GM19023 (cell line): ENCODE results near the gene PIK3R6.
"Not testable (repeated sequence)": the region's sequence is repeated elsewhere in the genome, so short reads cannot be mapped to it uniquely, and the experiment has no call there.

Experiments
- ATAC-seq: cut with Tn5 transposase; IDR thresholded peaks from one replicate; pipeline ENCODE4 v1.9.1; 2021; ENCODE audit warnings: mild to moderate bottlenecking, moderate library complexity; ENCODE audit not compliant: unreplicated experiment

The PIK3R6 gene

DNA sequence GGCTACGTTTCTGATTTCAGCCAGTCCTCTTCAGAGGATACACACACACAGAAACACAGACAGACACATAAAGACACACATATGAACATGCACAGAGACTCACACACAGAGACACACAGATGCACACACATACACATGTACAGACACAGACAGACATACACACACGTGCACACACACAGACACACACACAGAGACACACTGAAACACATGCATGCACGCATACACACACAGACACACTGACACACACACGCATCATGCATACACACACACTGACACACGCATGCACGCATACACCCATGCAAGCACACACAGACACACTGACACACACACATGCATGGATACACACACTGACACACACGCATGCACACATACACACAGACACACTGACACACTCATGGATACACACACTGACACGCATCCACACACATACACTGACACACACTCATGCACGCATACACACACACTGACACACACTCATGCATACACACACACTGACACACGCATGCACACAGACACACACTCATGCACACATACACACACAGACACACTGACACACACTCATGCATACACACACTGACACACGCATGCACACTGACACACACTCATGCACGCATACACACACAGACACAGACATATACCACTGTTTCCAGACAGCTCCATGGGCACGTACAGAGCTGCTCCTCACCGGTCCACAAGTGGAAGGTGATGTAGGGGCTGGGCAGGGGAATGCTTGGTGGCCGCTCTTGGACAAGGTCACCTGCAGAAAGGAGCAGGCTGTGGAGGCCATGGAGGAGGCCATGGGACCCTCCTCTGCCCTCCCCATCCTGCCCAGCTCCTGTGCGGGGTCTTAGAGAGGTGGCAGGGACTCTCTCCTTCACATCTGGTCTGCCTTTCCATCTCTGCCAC is 38.2 kb downstream of the PIK3R6 start:
- ATAC-seq, result no peak

GRCh38 chr17:8828517-8828875 is 39.0 kb downstream of the PIK3R6 start:
- ATAC-seq, result no peak

- no peak for ATAC-seq
These were observed 40.6 kb downstream of the PIK3R6 start for GRCh38 chr17:8826808-8827435.

- ATAC-seq, result no peak
These were observed 41.7 kb downstream of the PIK3R6 start for GRCh38 chr17:8825802-8826201.

GRCh38 chr17:8823279-8823678 is 44.2 kb downstream of the PIK3R6 start:
- no peak for ATAC-seq

DNA sequence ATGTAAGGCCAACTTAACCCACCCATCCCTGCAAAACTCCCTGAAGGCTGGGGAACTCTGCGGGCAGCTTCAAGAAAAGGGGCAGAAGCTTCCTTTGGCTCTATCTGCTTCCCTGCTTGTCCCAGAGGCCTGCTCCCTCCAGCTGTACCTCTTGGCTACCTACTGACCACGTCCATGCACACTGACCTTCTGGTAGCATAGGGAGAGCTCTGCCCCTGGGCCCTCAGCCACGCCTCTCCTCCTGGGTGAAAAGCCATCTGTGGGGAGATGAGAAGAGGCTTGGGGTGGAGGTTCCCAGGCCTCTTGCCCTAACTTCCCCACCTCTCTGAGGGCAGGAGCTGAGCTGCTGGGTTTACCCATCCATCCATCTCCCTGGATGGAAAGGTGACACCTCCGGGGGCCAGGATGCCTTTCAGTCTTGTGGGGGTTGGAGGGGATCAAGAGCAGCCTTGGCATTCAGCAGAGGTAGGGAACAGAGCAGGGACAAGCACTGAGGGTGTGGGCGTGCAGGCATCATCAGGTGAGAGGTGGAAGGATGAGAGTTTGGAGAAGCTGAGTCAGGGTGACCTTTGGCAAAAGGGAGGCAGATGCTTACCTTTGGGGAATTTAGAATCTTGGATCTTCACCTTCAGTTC is 45.0 kb downstream of the PIK3R6 start:
- ATAC-seq, result no peak

GRCh38 chr17:8821446-8822105 is 45.9 kb downstream of the PIK3R6 start:
- ATAC-seq, result no peak

GRCh38 chr17:8820311-8821010 is 47.0 kb downstream of the PIK3R6 start:
- ATAC-seq, result no peak

DNA sequence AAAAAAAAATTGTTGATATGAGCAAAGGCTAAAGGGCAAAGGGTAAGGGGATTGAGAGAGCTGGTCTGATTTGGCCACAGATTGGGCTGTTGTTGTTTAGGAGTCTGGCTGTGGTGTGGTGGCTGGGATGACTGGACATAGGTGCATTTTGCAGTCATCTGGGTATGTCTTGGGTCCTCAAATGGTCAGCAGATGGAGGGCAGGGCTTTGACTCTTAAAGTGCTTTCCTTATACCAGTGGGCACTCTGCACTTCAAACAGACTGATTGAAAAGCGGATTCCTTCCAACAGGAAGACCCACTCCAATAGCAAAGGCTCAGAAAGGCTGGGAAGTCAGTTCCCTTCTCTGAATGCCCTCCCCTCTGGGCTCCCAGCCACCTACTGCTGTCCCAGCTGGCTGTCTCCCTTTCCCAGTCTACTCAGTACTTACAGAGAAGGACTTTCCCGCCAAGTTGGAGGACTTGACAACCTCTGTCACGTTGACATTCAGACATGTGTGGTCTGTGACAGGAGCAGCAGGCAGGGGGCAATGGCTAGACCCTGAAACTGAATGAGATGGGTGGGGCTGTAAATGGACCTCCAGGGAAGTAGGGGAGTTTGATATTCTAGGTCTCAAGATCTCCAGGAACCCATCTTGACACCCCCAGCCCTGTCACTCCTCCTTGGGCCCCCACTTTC is 48.7 kb downstream of the PIK3R6 start:
- ATAC-seq, result no peak

DNA sequence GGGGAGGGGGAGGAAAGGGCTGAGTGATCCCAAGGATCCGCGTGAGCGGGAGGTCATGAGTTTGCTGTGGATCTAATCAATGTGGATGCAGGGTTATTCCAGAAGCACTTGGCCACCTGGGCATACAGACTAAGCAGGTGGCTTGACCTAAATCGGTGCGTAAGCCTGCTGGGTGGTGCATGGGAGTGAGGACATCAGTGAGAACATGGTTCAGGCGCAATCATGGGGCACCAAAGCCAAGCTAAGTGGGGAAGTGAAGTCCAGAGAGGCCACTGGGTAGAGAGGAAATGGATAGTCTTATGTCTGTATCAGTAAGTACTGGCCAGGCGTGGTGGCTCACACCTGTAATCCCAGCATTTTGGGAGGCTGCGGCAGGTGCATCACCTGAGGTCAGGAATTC is 49.4 kb downstream of the PIK3R6 start:
- ATAC-seq, result no peak

GRCh38 chr17:8806926-8807550 is 60.4 kb downstream of the PIK3R6 start:
- ATAC-seq, result peak; percentile 92

DNA sequence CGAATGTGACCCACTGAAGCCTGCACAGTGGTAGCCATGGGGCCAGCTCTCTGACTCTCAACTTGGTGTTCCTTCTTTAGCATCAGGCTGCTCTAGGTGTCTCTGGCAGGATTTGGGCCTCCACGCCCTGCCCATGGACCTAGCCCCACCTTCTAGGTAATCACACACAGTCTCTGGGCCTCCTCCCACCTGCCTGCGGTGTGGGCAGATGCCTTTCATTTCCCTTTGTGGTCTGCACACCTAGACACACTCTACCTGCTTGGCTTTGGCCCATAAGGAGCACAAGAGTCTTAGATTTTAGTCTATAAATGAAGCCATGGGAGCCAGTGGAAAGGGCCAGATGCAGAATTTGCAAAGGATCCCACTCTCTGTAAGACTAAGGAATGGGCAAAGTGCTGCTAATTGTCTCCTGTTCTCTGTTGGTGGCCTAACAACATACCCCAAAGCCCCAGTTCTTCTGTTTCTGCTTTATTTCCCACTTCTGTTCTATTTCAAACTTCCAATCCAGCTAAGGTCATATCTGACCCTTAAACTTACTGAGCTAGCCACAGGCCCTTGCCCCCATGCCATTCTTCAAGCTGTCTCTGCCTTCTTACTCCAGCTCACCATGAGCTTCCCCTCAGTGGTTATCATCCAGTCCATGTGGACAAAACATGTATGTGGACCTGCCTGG is 61.1 kb downstream of the PIK3R6 start:
- no peak for ATAC-seq

DNA sequence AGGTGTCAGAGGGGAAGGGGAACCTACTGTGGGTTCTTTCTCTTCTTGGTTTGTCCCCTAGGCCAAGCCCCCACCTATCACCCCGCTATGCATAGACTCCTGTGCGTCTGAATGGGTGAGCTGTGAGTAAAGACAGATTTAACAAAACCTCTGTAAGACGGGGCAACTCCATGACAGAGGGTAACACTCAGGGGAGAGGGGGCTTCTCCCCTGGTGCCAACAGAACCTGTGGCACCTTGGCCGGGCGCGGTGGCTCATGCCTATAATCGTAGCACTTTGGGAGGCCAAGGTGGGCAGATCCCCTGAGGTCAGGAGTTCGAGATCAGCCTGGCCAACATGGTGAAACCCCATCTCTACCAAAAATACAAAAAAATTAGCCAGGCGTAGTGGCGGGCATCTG is 62.1 kb downstream of the PIK3R6 start:
- ATAC-seq, result not testable (repeated sequence)

- ATAC-seq, result no peak
These were observed 63.7 kb downstream of the PIK3R6 start for GRCh38 chr17:8803531-8804420.

DNA sequence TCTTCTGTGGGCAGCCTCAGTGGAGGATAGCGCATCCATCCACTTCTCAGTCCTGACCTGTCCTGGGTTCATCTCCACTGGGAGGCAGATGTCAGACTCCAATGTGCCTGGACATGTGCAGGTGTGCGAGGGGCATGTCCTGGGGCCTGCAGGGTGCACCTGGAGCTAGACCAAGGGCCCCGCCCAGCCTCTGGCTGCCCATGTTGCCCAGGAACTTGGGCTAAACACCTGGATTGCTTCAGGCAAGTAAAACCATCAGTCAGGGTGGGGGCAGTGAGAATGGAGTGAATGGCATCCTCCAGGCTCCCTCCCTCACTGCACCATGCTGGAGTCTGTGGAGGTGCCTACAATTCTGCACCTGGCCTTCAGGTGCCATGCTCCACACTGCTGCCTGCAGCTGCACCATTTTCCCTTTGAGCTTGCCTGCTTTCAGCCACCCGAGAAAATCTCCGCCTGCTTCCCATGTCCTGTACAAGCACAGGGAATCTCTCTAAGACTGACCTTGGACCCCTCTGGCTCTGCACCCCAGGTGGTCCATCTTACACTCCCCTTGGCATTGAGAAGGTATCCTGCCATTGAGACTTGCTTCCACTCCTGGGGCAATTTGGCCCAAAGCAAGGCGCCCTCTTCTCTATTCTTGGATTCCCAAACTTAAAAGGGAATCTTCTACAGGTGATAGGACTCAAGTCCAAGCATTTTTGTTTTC is 66.2 kb downstream of the PIK3R6 start:
- no peak for ATAC-seq

GRCh38 chr17:8800656-8801055 is 66.8 kb downstream of the PIK3R6 start:
- no peak for ATAC-seq

DNA sequence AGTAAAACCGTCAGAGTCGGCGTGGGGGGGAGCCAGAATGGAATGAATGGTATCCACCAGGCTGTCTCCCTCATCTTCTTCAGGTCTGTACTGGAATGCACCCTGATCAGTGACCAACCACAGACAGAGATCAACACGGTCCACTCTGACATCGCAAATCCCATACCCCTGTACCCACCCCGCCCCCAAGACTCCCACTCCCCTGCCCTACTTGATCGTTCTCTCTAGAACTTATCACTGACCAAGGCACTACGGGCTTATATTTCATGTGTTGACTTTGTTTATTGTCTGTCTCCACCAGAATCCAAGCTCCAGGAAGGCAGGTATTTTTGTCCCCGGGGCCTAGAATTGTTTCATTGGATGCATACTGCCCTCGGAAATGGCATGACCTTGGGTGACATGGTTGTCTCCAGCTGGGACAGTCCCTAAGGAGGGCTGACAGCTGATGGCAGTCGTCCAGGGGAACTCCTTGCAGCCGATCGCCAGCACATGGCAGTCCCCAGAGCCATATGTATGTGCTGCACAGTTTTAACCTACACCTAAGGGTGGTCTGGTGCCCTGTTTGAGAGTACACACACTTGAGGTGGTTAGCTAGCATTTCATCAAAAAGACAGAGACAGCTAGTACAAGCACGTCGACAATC is 67.8 kb downstream of the PIK3R6 start:
- no peak for ATAC-seq
